Stimulated activated CD4-positive, alpha-beta T cell treated with anti-CD3 and anti-CD28 coated beads, Interleukin-12 subunit alpha, Interleukin-12 subunit beta, amount 100 ng/mL, for 4 hours (primary cell): ENCODE results near the gene LGALS7B.
"Not testable (repeated sequence)": the region's sequence is repeated elsewhere in the genome, so short reads cannot be mapped to it uniquely, and the experiment has no call there.

ENCODE experiments used
- DNase-seq: peaks from one replicate; pipeline ENCODE4 v3.0.0-alpha.2; 2020

The LGALS7B gene

GRCh38 chr19:38788478-38789243 is at the start of gene LGALS7B:
Gene LGALS7B (plus strand): TSS chr19:38789200. CDS start chr19:38789227, 27 bp downstream.
- DNase-seq: no peak

GRCh38 chr19:38739440-38740256 is 49.4 kb upstream of the LGALS7B start:
- no peak for DNase-seq

- DNase-seq: no peak
Observed at GRCh38 chr19:38740257-38740592, 48.8 kb upstream of the LGALS7B start.

GRCh38 chr19:38740932-38741331 is 48.1 kb upstream of the LGALS7B start:
- DNase-seq: no peak

- no peak for DNase-seq
Observed at GRCh38 chr19:38741670-38742069, 47.3 kb upstream of the LGALS7B start.

GRCh38 chr19:38742296-38742695 is 46.7 kb upstream of the LGALS7B start:
- no peak for DNase-seq

- DNase-seq: no peak
Observed at GRCh38 chr19:38742906-38743305, 46.1 kb upstream of the LGALS7B start.

- DNase-seq: no peak
Observed at GRCh38 chr19:38743394-38744297, 45.4 kb upstream of the LGALS7B start.

- DNase-seq: no peak
Observed at GRCh38 chr19:38744298-38744681, 44.7 kb upstream of the LGALS7B start, which contains the start of gene CAPN12. Gene CAPN12 (minus strand): TSS chr19:38744474. CDS start chr19:38744165, 309 bp downstream.

- no peak for DNase-seq
Observed at GRCh38 chr19:38744874-38745273, 44.1 kb upstream of the LGALS7B start.

GRCh38 chr19:38745316-38745715 is 43.7 kb upstream of the LGALS7B start:
- DNase-seq: no peak

GRCh38 chr19:38753783-38754182 is 35.2 kb upstream of the LGALS7B start:
- DNase-seq: not testable (repeated sequence)

GRCh38 chr19:38754196-38754595 is 34.8 kb upstream of the LGALS7B start:
- not testable (repeated sequence) for DNase-seq

GRCh38 chr19:38759590-38760003 is 29.4 kb upstream of the LGALS7B start:
- no peak for DNase-seq

- DNase-seq: not testable (repeated sequence)
Observed at GRCh38 chr19:38760805-38761517, 28.0 kb upstream of the LGALS7B start.

- not testable (repeated sequence) for DNase-seq
Observed at GRCh38 chr19:38761884-38762389, 27.1 kb upstream of the LGALS7B start.

GRCh38 chr19:38763795-38764220 is 25.2 kb upstream of the LGALS7B start:
- DNase-seq: no peak

GRCh38 chr19:38765214-38765613 is 23.8 kb upstream of the LGALS7B start:
- DNase-seq: no peak

GRCh38 chr19:38766276-38767047 is 22.5 kb upstream of the LGALS7B start:
- DNase-seq: no peak

GRCh38 chr19:38769635-38770211 is 19.3 kb upstream of the LGALS7B start:
- peak; percentile 86 for DNase-seq
